Mucosa of descending colon (tissue), 3 donors: ENCODE data around the gene OR13J1. TPM values are rescaled to one million over a fixed set of nuclear protein-coding genes. Genes with fewer than 3 reads are reported as not detected.

Experiments used
- ATAC-seq: fragments of 200-7000 bp; cut with Tn5 transposase; one replicate; pipeline ENCODE4 v1.9.1; 2020; ENCODE audit warnings: mild to moderate bottlenecking, moderate library complexity
- DNase-seq, 3 donors: peaks; one replicate each; pipeline ENCODE4 v3.0.0-alpha.2; 2020
- H3K36me3 ChIP-seq: fragments of 200-600 bp; one replicate; pipeline ENCODE4 v1.8.0; 2021; ENCODE audit warnings: low read depth, mild to moderate bottlenecking
- H3K4me1 ChIP-seq: fragments of 200-600 bp; one replicate; pipeline ENCODE4 v1.8.0; 2021; ENCODE audit warnings: low read depth, mild to moderate bottlenecking
- H3K4me3 ChIP-seq: fragments of 200-600 bp; one replicate; pipeline ENCODE4 v1.8.0; 2021; ENCODE audit warnings: mild to moderate bottlenecking
- H3K9me3 ChIP-seq: fragments of 200-600 bp; one replicate; pipeline ENCODE4 v1.8.0; 2021; ENCODE audit warnings: mild to moderate bottlenecking
- intact Hi-C, 2 donors: fragments of 100-400 bp; cut with DNase I in 1 of 2; cut with micrococcal nuclease in 1 of 2; formaldehyde crosslinking; loops; one replicate each; pipeline versions ENCODE4 v1.11.0 to v1.11.1; 2022; cut with DNase I, micrococcal nuclease
- total RNA-seq, 3 donors: library from RNA; stranded (reverse); fragmentation: NEBNext Ultra II Directional in 2 of 3; extraction: Animal tissue kit (Norgen Biotek cat#: 25700) in 2 of 3; gene quantifications; one replicate each; pipeline versions ENCODE4 v1.2.1 to v1.2.4, GENCODE V29; 2021 to 2023
- TF ChIP-seq, protein P1 (sequence below): fragments of 200-600 bp; IDR thresholded peaks from one replicate; pipeline ENCODE4 v1.8.0; 2022; ENCODE audit warnings: antibody characterized with exemption, mild to moderate bottlenecking
- donor health status: DM: no; HTN: no; CAD: no; lungs with moderate emphysema.
- donor health status: DM: no; HTN: no; CAD: no.
- donor health status: DM: no; HTN: yes; CAD: no.

The OR13J1 gene
- total RNA-seq, 3 donors from 2014 or later: not detected

DNA sequence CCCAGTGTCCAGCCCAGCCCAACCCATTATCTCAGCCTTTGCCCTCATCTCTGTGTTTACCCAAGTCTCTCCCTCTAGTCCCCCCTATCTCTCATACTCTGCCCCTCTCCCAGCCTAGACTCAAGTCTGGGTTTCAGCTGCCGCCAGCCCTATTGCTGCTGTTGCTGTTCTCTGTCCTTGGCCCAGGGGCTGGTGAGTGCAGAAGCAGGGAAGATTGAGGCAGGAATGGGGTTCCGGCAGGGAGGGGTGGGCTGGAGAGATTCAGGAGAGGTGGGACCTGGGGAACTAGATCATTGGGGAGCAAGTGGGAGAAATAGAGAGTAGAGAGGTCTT, 40.5 kb downstream of the OR13J1 start:
- Histone ChIP-seq H3K36me3 (no peaks in the 10 kb centered on the region), H3K4me1 (peaks cover 28% of the 10 kb centered on the region), H3K4me3 (no peak overlapping the region), H3K9me3 (no peaks in the 10 kb centered on the region)
- TF ChIP-seq, protein P1, sequence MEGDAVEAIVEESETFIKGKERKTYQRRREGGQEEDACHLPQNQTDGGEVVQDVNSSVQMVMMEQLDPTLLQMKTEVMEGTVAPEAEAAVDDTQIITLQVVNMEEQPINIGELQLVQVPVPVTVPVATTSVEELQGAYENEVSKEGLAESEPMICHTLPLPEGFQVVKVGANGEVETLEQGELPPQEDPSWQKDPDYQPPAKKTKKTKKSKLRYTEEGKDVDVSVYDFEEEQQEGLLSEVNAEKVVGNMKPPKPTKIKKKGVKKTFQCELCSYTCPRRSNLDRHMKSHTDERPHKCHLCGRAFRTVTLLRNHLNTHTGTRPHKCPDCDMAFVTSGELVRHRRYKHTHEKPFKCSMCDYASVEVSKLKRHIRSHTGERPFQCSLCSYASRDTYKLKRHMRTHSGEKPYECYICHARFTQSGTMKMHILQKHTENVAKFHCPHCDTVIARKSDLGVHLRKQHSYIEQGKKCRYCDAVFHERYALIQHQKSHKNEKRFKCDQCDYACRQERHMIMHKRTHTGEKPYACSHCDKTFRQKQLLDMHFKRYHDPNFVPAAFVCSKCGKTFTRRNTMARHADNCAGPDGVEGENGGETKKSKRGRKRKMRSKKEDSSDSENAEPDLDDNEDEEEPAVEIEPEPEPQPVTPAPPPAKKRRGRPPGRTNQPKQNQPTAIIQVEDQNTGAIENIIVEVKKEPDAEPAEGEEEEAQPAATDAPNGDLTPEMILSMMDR: no peak
- no peak for ATAC-seq
- intact Hi-C loops: loop anchor here (5.0 to 10.0 kb wide), 2 partner anchors 53 to 55 kb away; no protein-coding TSS in a partner anchor
- no peak for DNase-seq

- DNase-seq (peak; percentile 97 to 100 (median 97)), ATAC-seq (peak; percentile 86)
- Histone ChIP-seq H3K36me3 (no peaks in the 10 kb centered on the region), H3K4me3 (peak within 1 kb of the TSS; percentile 56), H3K4me1 (peaks cover 23% of the 10 kb centered on the region), H3K9me3 (no peaks in the 10 kb centered on the region)
- intact Hi-C loops: loop anchor here in 1 of 2 donors (5.0 kb wide), 1 partner anchor 53 kb away; no protein-coding TSS in a partner anchor
- TF ChIP-seq, protein P1: no peak
These were observed 41.0 kb downstream of the OR13J1 start, which contains the start of gene TMEM8B for GRCh38 chr9:35829084-35829763. TMEM8B (plus strand) TSS chr9:35829228; CDS start chr9:35829448, 220 bp downstream.

- Histone ChIP-seq H3K9me3 (no peaks in the 10 kb centered on the region), H3K4me1 (peaks cover 21% of the 10 kb centered on the region), H3K36me3 (no peaks in the 10 kb centered on the region), H3K4me3 (peak within 1 kb of the TSS; percentile 56)
- peak; percentile 2 for ATAC-seq
- TF ChIP-seq, protein P1: no peak
- peak in 2 of 3 donors; percentile 72 to 78 for DNase-seq
- intact Hi-C loops: loop anchor here in 1 of 2 donors (5.0 kb wide), 1 partner anchor 54 kb away; no protein-coding TSS in a partner anchor
These were observed 41.5 kb downstream of the OR13J1 start, which contains the start of gene FAM221B for GRCh38 chr9:35828716-35829083. FAM221B (minus strand) TSS chr9:35828732; CDS start chr9:35826161, 2,571 bp downstream.

- peaks cover 12% of the 10 kb centered on the region for H3K4me1 ChIP-seq
- TF ChIP-seq, protein P1: no peak
- DNase-seq (no peak), ATAC-seq (no peak)
- H3K9me3 ChIP-seq: no peaks in the 10 kb centered on the region
- no peak overlapping the region for H3K4me3 ChIP-seq
- intact Hi-C loops: loop anchor here in 1 of 2 donors (5.0 kb wide), 1 partner anchor 55 kb away; no protein-coding TSS in a partner anchor
- H3K36me3 ChIP-seq: no peaks in the 10 kb centered on the region
These were observed 42.7 kb downstream of the OR13J1 start for GRCh38 chr9:35827486-35827885.

GRCh38 chr9:35826071-35826701, 44.0 kb downstream of the OR13J1 start:
- TF ChIP-seq, protein P1: peak; percentile 58
- ATAC-seq (peak; percentile 54), DNase-seq (peak in 1 of 3 donors; percentile 66)
- Histone ChIP-seq H3K4me1 (peaks cover 12% of the 10 kb centered on the region), H3K9me3 (no peaks in the 10 kb centered on the region), H3K36me3 (no peaks in the 10 kb centered on the region), H3K4me3 (no peak overlapping the region)
- intact Hi-C loops: loop anchor here in 1 of 2 donors (5.0 kb wide), 1 partner anchor 56 kb away; no protein-coding TSS in a partner anchor
